ENCODE measurements around the gene AFP.

DNA sequence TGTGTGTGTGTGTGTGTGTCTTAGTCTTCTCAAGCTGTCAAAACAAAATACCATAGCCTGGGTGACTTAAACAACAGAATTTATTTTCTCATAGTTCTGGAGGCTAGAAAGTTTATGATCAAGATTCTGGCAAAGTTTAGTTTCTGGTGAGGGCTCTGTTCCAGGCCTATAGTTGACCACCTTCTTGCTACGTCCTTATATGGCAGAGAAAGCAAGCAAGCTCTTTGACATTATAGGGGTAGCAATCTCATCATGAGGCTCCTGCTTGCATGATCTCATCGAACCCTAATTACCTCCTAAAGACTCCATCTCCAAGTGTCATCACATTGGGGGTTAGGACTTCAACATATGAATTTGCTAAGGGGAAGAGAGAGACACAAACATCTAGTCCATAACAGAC lies 6.9 kb upstream of the AFP start:
- TF ChIP-seq, protein P1, sequence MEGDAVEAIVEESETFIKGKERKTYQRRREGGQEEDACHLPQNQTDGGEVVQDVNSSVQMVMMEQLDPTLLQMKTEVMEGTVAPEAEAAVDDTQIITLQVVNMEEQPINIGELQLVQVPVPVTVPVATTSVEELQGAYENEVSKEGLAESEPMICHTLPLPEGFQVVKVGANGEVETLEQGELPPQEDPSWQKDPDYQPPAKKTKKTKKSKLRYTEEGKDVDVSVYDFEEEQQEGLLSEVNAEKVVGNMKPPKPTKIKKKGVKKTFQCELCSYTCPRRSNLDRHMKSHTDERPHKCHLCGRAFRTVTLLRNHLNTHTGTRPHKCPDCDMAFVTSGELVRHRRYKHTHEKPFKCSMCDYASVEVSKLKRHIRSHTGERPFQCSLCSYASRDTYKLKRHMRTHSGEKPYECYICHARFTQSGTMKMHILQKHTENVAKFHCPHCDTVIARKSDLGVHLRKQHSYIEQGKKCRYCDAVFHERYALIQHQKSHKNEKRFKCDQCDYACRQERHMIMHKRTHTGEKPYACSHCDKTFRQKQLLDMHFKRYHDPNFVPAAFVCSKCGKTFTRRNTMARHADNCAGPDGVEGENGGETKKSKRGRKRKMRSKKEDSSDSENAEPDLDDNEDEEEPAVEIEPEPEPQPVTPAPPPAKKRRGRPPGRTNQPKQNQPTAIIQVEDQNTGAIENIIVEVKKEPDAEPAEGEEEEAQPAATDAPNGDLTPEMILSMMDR (IDR thresholded peaks at IDR 0.05), result no peak
- TF ChIP-seq EZH2 (IDR thresholded peaks at IDR 0.05; ENCODE audit: borderline replicate concordance, insufficient read depth, low read depth, low read length, poor library complexity, severe bottlenecking), result no peak
